ENCODE measurements around the gene LIFR. TPM values are rescaled to one million over a fixed set of nuclear protein-coding genes. Genes with fewer than 3 reads are reported as not detected.

Gene LIFR
- total and polyA plus RNA-seq, 7 donors, result 10.1 to 74.5 (median 28.9) TPM

- Histone ChIP-seq H3K27me3 (ENCODE audit: insufficient read depth in 3 of 3, low read length in 2 of 3) (no peaks in the 10 kb centered on the region), H3K27ac (no peak overlapping the region), H3K9me3 (no peaks in the 10 kb centered on the region), H3K36me3 (ENCODE audit: insufficient read depth in 1 of 2, low read depth in 1 of 2) (peaks cover 0 to 71% of the 10 kb centered on the region in 2 donors), H3K4me3 (no peak overlapping the region), H3K4me1 (peaks cover 4% of the 10 kb centered on the region)
- TF ChIP-seq, protein P1, sequence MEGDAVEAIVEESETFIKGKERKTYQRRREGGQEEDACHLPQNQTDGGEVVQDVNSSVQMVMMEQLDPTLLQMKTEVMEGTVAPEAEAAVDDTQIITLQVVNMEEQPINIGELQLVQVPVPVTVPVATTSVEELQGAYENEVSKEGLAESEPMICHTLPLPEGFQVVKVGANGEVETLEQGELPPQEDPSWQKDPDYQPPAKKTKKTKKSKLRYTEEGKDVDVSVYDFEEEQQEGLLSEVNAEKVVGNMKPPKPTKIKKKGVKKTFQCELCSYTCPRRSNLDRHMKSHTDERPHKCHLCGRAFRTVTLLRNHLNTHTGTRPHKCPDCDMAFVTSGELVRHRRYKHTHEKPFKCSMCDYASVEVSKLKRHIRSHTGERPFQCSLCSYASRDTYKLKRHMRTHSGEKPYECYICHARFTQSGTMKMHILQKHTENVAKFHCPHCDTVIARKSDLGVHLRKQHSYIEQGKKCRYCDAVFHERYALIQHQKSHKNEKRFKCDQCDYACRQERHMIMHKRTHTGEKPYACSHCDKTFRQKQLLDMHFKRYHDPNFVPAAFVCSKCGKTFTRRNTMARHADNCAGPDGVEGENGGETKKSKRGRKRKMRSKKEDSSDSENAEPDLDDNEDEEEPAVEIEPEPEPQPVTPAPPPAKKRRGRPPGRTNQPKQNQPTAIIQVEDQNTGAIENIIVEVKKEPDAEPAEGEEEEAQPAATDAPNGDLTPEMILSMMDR (IDR thresholded peaks at IDR 0.05), result no peak
- ATAC-seq, result no peak
- no peak for DNase-seq
- 89 to 95% (median 94%) methylated on average over 11 of the region's 11 CpGs for WGBS, 3 donors
- intact Hi-C loops (cut with DNase I), result no loop called here
Measured at GRCh38 chr5:38453921-38454320, 102.5 kb downstream of the LIFR start.

DNA sequence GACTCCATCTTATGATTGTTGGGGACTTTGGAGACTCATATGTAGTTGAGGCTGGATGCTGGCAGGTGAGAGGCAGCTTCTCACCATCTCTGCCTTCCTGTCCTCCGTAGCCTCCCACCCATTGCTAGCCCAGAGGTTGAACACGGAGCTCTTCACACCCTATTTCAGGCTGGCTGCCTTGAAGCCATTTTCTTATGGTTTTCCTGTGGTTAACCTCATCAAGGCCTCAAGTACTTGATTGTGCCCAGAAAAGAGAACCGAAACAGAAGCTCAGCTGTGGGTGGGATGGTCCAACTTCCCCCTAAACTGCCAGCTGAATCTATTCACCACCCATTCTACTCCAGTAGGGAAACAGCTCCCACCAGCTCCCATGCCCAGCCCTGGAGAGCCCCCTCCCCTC lies 102.9 kb downstream of the LIFR start:
- Histone ChIP-seq H3K36me3 (ENCODE audit: insufficient read depth in 1 of 2, low read depth in 1 of 2) (peaks cover 0 to 71% of the 10 kb centered on the region in 2 donors), H3K9me3 (no peaks in the 10 kb centered on the region), H3K27me3 (ENCODE audit: insufficient read depth in 3 of 3, low read length in 2 of 3) (no peaks in the 10 kb centered on the region), H3K4me1 (peaks cover 8% of the 10 kb centered on the region), H3K27ac (no peak overlapping the region), H3K4me3 (no peak overlapping the region)
- TF ChIP-seq, protein P1 (IDR thresholded peaks at IDR 0.05), result no peak
- WGBS, 3 donors, result 74 to 82% (median 80%) methylated on average over 3 of the region's 3 CpGs
- DNase-seq (no peak), ATAC-seq (no peak)
- intact Hi-C loops (cut with DNase I), result no loop called here

GRCh38 chr5:38452201-38452600 lies 104.2 kb downstream of the LIFR start:
- intact Hi-C loops (cut with DNase I), result no loop called here
- ATAC-seq, result no peak
- WGBS, 3 donors, result 85 to 97% (median 92%) methylated on average over 4 of the region's 4 CpGs

DNA sequence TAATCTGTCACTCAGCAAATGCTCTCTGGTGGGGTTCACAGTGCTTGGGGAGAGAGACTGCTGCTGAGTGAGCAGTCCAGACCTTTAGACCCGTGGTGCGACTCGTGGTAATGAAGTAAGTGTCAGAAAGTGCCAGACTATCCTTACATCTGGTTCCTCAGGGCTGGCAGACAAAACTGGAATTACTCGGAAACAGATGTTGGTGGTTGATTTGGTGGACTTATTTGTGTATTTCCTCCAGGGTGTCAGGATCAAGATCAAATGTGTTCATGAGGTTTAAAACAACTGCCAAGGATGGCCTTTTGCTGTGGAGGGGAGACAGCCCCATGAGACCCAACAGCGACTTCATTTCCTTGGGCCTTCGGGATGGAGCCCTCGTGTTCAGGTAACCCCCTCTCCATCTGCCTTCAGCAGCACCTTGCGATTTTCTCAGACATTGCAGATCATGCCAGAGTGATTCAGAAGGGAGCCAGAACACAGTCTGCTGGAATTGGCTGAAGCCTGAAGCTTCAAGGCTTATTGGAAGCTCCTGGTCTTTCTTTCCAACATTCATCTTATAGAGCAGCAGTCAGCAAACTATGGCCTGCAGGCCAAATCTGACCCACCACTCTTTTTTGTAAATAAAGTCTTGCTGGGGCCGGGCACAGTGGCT lies 105.2 kb downstream of the LIFR start:
- WGBS, 3 donors, result 49 to 62% (median 49%) methylated on average over 9 of the region's 9 CpGs
- no peak overlapping the region for H3K27ac ChIP-seq
- no peak overlapping the region for H3K4me3 ChIP-seq
- TF ChIP-seq, protein P1 (IDR thresholded peaks at IDR 0.05), result no peak
- H3K27me3 ChIP-seq (ENCODE audit: insufficient read depth in 3 of 3, low read length in 2 of 3), result no peaks in the 10 kb centered on the region
- ATAC-seq (no peak), DNase-seq (no peak)
- H3K9me3 ChIP-seq, result no peaks in the 10 kb centered on the region
- peaks cover 26% of the 10 kb centered on the region for H3K4me1 ChIP-seq
- intact Hi-C loops (cut with DNase I), result no loop called here
- peaks cover 0 to 67% of the 10 kb centered on the region in 2 donors for H3K36me3 ChIP-seq (ENCODE audit: insufficient read depth in 1 of 2, low read depth in 1 of 2)

More at GRCh38 chr5:38452201-38452600, 104.2 kb downstream of the LIFR start:
- no peak for DNase-seq
- no peak overlapping the region for H3K27ac ChIP-seq
- peaks cover 0 to 67% of the 10 kb centered on the region in 2 donors for H3K36me3 ChIP-seq (ENCODE audit: insufficient read depth in 1 of 2, low read depth in 1 of 2)
- TF ChIP-seq, protein P1 (IDR thresholded peaks at IDR 0.05), result no peak
- peaks cover 21% of the 10 kb centered on the region for H3K4me1 ChIP-seq
- H3K27me3 ChIP-seq (ENCODE audit: insufficient read depth in 3 of 3, low read length in 2 of 3), result no peaks in the 10 kb centered on the region
- no peaks in the 10 kb centered on the region for H3K9me3 ChIP-seq
- no peak overlapping the region for H3K4me3 ChIP-seq

GRCh38 chr5:38450627-38451026 lies 105.8 kb downstream of the LIFR start:
- intact Hi-C loops (cut with DNase I), result no loop called here
- Histone ChIP-seq H3K36me3 (ENCODE audit: insufficient read depth in 1 of 2, low read depth in 1 of 2) (peaks cover 0 to 64% of the 10 kb centered on the region in 2 donors), H3K27ac (no peak overlapping the region), H3K27me3 (ENCODE audit: insufficient read depth in 3 of 3, low read length in 2 of 3) (no peaks in the 10 kb centered on the region), H3K4me1 (peaks cover 26% of the 10 kb centered on the region), H3K9me3 (no peaks in the 10 kb centered on the region), H3K4me3 (no peak overlapping the region)
- 43 to 75% (median 65%) methylated on average over 6 of the region's 6 CpGs for WGBS, 3 donors
- ATAC-seq (no peak), DNase-seq (no peak)
- TF ChIP-seq, protein P1 (IDR thresholded peaks at IDR 0.05), result no peak

All from psoas muscle (tissue), 8 donors.